Measurements from ENCODE around the gene RAB11FIP3. TPM values are rescaled to one million over a fixed set of nuclear protein-coding genes. Genes with fewer than 3 reads are reported as not detected.

RAB11FIP3 gene
- total and polyA plus RNA-seq, 9 of the 15 experiments (the other 6 are each of a cell fraction or from before 2014, with no cell fraction given) = 0.46 to 13.1 (median 4.3) TPM

DNA sequence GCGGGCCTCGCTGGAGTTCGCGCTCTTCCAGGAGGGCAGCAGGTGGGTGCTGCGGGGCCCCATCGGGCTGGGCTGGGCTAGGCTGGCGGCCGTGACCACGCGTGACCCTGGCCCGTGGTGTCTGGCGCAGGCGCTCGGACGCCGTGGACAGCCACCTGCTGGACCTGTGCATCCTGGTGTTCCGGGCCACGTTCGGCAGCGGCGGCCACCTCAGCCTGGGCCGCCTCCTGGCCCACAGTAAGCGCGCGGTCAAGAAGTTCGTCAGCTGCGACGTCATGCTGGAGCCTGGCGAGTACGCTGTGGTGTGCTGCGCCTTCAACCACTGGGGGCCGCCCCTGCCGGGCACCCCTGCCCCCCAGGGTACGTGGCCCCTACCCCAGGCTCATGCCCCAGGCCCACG lies 126.7 kb downstream of the RAB11FIP3 start:
- ChIA-PET POLR2A (interaction anchor here (1.1 kb wide), 1 partner anchor 33 kb away, joined by 4 read pairs; no protein-coding TSS in a partner anchor), CTCF (ENCODE audit: low intra/inter-chr PET ratio) (no interaction called here)
- no peaks in the 10 kb centered on the region for H3K27me3 ChIP-seq (ENCODE audit: control insufficient read depth in 2 of 2, insufficient read depth in 2 of 2, low read length in 2 of 2)
- TF ChIP-seq, protein P1, sequence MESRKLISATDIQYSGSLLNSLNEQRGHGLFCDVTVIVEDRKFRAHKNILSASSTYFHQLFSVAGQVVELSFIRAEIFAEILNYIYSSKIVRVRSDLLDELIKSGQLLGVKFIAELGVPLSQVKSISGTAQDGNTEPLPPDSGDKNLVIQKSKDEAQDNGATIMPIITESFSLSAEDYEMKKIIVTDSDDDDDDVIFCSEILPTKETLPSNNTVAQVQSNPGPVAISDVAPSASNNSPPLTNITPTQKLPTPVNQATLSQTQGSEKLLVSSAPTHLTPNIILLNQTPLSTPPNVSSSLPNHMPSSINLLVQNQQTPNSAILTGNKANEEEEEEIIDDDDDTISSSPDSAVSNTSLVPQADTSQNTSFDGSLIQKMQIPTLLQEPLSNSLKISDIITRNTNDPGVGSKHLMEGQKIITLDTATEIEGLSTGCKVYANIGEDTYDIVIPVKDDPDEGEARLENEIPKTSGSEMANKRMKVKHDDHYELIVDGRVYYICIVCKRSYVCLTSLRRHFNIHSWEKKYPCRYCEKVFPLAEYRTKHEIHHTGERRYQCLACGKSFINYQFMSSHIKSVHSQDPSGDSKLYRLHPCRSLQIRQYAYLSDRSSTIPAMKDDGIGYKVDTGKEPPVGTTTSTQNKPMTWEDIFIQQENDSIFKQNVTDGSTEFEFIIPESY (CRISPR knock-in tag; IDR thresholded peaks at IDR 0.05) = peak; percentile 83
- TF ChIP-seq STAG1 (CRISPR knock-in tag; IDR thresholded peaks at IDR 0.05; ENCODE audit: borderline replicate concordance) = no peak
- no peak for TF ChIP-seq RBM17 (IDR thresholded peaks at IDR 0.05; ENCODE audit: borderline replicate concordance, low read depth, low read length)
- TF ChIP-seq HNRNPL (IDR thresholded peaks at IDR 0.05; ENCODE audit: low read depth, low read length) = 0 out of 2 replicates have a peak, but pooled peaks have one; percentile 18
- TF ChIP-seq, protein P2, sequence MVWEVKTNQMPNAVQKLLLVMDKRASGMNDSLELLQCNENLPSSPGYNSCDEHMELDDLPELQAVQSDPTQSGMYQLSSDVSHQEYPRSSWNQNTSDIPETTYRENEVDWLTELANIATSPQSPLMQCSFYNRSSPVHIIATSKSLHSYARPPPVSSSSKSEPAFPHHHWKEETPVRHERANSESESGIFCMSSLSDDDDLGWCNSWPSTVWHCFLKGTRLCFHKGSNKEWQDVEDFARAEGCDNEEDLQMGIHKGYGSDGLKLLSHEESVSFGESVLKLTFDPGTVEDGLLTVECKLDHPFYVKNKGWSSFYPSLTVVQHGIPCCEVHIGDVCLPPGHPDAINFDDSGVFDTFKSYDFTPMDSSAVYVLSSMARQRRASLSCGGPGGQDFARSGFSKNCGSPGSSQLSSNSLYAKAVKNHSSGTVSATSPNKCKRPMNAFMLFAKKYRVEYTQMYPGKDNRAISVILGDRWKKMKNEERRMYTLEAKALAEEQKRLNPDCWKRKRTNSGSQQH (CRISPR knock-in tag; IDR thresholded peaks at IDR 0.05) = no peak
- TF ChIP-seq, protein P3, sequence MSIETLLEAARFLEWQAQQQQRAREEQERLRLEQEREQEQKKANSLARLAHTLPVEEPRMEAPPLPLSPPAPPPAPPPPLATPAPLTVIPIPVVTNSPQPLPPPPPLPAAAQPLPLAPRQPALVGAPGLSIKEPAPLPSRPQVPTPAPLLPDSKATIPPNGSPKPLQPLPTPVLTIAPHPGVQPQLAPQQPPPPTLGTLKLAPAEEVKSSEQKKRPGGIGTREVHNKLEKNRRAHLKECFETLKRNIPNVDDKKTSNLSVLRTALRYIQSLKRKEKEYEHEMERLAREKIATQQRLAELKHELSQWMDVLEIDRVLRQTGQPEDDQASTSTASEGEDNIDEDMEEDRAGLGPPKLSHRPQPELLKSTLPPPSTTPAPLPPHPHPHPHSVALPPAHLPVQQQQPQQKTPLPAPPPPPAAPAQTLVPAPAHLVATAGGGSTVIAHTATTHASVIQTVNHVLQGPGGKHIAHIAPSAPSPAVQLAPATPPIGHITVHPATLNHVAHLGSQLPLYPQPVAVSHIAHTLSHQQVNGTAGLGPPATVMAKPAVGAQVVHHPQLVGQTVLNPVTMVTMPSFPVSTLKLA (conservative IDR thresholded peaks at IDR 0.05) = no peak
- TF ChIP-seq JUN (IDR thresholded peaks at IDR 0.05; ENCODE audit: borderline replicate concordance, low read depth, low read length) = no peak
- TF ChIP-seq JUN (CRISPR knock-in tag; IDR thresholded peaks at IDR 0.05; ENCODE audit: borderline replicate concordance) = no peak
- TF ChIP-seq ZNF395 (CRISPR knock-in tag; IDR thresholded peaks at IDR 0.05) = no peak
- TF ChIP-seq TAF15 (IDR thresholded peaks at IDR 0.05; ENCODE audit: low read depth, low read length) = no peak
- no peak for TF ChIP-seq TEAD2 (tag; IDR thresholded peaks at IDR 0.05)

More for the DNA sequence above, 126.7 kb downstream of the RAB11FIP3 start:
- Histone ChIP-seq H3K9me1 (ENCODE audit: control insufficient read depth, insufficient read depth, low read length) (no peaks in the 10 kb centered on the region), H4K20me1 (replicated peaks; ENCODE audit: control insufficient read depth, insufficient read depth, low read length) (no peaks in the 10 kb centered on the region), H3K27ac (ENCODE audit: extremely low read depth, low read depth, low read length) (no peak overlapping the region), H3K36me3 (ENCODE audit: control insufficient read depth, insufficient read depth, low read length) (peaks cover 62% of the 10 kb centered on the region; the same call in 1 of the 3 replicates), H3K79me2 (ENCODE audit: control insufficient read depth, insufficient read depth, low read length) (peaks cover 11% of the 10 kb centered on the region; the same call in 2 of the 3 replicates), H3K9me3 (replicated peaks; ENCODE audit: control insufficient read depth, insufficient read depth, low read depth, low read length) (no peaks in the 10 kb centered on the region), H3K4me3 (no peak overlapping the region), H2AFZ (ENCODE audit: low read depth, low read length) (no peak overlapping the region), H3K4me1 (replicated peaks in 1 of 2; ENCODE audit: control insufficient read depth in 2 of 2, insufficient read depth in 2 of 2, low read length in 2 of 2) (peaks cover 0 to 48% of the 10 kb centered on the region in 2 experiments; a peak in 2 of 5 replicates), H3K9ac (ENCODE audit: insufficient read depth in 1 of 2, low read depth in 2 of 2, low read length in 2 of 2) (no peak overlapping the region), H3K4me2 (ENCODE audit: insufficient read depth, low read length) (no peak overlapping the region)
- DNase-seq (ENCODE audit: extremely low read depth in 1 of 4, low spot score in 3 of 4) = no peak
- in situ Hi-C loops (cut with MboI) (no loop called here), intact Hi-C loops (cut with micrococcal nuclease) (no loop called here)
- no peak for ATAC-seq
- WGBS (ENCODE audit: insufficient coverage, low coverage, missing lambda C conversion rate) = 90% methylated on average over 2 of the region's 35 CpGs
- no TSS peak for BruUV-seq (replicated peaks)
- no peak for FAIRE-seq

All from K562 (cell line).